Germinal center (tissue), 1 donor: ENCODE results near the gene MEF2C.

ENCODE experiments used
- DNase-seq: peaks from one replicate; pipeline ENCODE4 v3.0.0; 2012; ENCODE audit warnings: mixed read lengths, low spot score

MEF2C gene

GRCh38 chr5:88688156-88688983, 194.6 kb downstream of the MEF2C start:
- DNase-seq: no peak

GRCh38 chr5:88687373-88687911, 195.5 kb downstream of the MEF2C start:
- no peak for DNase-seq

DNA sequence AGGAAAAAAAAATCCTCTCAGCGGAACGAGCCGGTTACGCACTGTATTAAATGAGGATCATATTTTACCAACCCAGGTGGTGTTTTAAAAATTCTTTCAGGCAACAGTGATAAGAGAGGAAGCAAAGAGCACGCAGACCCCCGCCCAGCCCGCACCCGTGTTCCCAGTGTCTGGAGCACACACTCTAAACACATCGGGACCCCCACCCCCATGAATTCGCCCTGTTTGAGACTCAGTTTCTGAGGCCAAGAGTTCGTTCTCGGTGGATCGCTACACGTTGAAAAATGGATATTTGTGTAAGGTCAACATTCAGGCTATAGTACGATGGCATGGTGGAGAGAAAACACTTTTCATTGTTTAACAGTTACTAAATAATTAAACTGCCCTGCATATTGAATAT, 196.3 kb downstream of the MEF2C start:
- DNase-seq: no peak

GRCh38 chr5:88685591-88686541, 197.1 kb downstream of the MEF2C start:
- DNase-seq: no peak

GRCh38 chr5:88683506-88684135, 199.4 kb downstream of the MEF2C start:
- DNase-seq: peak; percentile 59

DNA sequence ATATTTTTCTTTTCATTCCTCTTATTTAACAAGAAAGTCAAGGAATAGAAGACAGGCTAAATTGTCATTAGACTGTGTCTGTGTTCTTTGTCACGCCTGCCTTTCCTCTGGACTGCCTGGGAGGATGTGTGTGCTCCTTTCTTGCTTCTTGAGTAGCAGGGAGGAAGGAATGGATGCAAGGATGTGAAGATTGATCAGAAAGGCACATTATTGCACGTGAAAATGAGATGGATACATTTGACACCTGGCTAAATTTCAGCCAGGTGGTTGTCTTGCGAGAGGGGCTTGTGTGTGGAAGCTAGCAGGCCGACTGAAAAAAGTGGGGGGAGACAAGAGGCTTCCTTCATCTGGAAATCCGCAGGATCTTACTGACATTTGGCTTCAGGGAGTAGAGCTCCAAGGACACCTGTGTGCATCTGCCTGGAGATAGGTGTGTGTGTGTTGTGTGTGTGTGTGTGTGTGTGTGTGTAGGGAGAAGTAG, 200.1 kb downstream of the MEF2C start:
- DNase-seq: no peak

GRCh38 chr5:88682131-88682530, 200.9 kb downstream of the MEF2C start:
- DNase-seq: no peak

DNA sequence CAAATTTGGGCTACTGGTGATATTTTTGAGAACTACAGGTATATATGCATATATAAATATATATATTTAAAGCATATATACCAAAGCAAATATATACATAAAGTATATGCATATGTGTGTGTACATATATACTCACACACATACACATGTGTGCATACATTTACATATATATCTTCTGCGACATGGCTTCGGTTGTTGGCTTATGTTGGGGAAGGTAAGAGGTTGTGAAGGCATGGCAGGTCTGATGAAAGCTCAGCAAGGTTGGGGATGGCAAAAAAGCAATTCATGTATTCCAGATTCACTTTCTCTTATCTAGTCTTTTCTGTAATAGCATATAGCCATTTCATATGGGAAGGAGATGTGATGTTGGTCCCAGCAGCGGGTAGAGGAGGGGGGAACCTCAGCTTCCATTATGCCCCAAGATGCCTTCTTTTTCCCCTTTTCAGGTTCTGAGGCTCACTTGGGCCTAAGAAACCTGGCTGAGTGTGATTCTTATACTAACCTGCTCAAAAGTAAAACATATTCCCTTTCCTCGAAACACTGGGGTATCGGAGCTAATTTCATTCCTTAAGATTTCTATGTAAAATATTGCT, 201.7 kb downstream of the MEF2C start:
- no peak for DNase-seq

- peak; percentile 87 for DNase-seq
Measured at GRCh38 chr5:88680253-88681132, 202.5 kb downstream of the MEF2C start.

- no peak for DNase-seq
Measured at GRCh38 chr5:88679638-88680037, 203.3 kb downstream of the MEF2C start.

- no peak for DNase-seq
Measured at GRCh38 chr5:88678770-88679381, 204.1 kb downstream of the MEF2C start.

DNA sequence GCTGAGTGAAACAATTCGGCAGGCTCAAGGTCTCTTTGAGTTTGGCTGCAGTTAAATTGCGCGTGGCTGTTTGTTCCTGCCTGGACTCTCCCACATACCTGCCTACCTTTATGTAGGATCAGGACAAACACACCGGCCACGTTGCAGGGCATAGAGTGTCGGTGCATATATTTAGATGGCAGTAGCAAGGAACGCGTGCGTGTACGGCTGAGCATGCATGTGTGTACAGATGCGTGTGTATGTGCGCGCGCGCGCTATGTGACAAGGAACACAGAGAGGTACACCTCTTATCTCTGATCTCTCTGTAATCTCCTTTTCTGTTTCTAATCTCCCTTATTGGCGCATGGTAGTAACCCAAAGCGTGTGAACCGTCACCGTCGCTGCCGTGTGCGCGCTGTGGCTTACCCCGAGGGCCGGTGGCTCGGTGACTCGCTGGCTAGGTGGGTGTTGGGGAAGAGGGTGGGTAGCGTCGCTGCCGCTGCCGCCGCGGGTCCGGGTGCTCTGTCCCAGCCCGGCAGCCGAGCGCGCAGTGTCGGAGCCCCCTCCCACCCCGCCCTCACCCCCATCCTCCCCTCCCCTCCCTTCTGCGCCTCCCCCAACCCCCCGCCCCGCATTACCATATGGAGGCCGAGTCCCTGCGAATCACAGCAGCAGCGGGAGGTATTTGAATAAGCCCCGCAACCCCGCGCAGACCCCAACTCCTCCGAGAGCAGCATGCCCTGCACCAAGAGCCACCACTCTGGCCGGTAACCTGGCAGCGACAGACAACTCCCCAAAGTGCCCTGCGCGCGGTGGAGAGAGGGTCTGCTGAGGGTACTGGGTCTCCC, 204.8 kb downstream of the MEF2C start:
- DNase-seq: no peak

DNA sequence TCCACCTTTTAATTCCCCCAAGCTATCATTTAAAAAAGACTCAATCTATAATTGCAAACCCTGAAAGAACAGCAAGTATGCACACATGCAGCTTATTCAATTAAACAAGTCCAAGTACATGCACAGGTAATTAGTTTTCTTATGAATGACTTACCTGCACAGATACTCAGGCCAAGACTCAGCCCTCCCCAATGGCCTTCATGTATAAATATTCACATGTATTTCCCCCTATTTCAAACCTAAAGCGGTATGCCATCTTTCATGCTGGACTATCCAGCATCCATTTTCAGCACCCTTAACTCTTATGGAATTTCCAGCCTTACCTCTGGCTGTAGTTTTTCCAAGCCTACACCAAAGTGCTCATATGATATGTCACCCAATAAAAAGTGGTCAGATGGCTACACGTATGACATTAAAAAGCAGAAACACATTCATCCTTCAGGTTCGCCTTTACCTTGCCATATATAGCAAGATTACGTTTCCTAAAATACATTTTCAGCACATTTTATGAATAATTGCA, 205.5 kb downstream of the MEF2C start:
- DNase-seq: no peak

GRCh38 chr5:88676637-88677375, 206.2 kb downstream of the MEF2C start:
- no peak for DNase-seq

GRCh38 chr5:88675708-88676636, 207.0 kb downstream of the MEF2C start:
- peak; percentile 71 for DNase-seq

DNA sequence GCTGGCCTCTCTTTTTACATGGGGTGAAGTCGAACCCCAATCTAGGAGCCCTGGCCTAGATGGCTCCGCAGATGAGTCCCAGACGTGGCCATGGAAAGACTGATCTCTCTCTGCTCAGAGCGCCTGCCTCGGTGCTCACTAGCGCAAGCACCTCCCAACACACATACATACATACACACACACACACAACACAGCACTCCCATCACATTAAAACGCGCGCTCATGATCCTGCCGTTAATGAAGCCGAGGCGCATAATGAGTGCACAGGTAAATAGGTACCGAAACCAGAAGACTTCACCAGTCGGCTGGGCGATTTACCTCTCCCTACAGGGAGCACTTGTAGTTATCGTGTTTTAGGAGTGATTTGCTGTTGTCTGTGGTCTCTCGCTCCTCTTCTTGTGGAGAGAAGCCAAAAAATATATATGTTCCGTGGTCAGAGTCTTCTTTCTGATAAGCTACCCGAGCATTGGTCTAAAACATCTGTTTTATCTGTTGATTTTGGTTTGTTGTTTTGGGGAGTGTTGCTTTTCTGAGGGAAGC, 207.7 kb downstream of the MEF2C start:
- DNase-seq: no peak
